Bone marrow (tissue), 2 donors: ENCODE measurements around the gene SLC6A19.

Source experiments
- DNase-seq, 2 donors: peaks; one replicate each; lab custom pipeline; 2025; lab: John Stamatoyannopoulos, UW

SLC6A19 gene

DNA sequence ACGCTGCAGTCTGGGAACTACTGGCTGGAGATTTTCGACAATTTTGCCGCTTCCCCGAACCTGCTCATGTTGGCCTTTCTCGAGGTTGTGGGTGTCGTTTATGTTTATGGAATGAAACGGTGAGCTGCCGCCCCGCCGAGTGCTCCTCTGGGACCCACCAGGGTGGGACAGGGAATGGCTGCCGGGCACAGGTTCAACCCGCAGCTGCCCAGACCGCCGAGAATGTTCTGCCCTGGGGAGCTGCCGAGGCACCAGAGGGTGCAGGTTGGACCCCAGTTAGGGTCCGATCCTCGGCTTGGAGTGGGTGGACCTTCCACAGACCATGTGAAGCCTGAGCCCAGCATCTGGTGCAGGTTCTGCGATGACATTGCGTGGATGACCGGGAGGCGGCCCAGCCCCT lies 42.9 kb downstream of the SLC6A19 start:
- DNase-seq = no peak

DNA sequence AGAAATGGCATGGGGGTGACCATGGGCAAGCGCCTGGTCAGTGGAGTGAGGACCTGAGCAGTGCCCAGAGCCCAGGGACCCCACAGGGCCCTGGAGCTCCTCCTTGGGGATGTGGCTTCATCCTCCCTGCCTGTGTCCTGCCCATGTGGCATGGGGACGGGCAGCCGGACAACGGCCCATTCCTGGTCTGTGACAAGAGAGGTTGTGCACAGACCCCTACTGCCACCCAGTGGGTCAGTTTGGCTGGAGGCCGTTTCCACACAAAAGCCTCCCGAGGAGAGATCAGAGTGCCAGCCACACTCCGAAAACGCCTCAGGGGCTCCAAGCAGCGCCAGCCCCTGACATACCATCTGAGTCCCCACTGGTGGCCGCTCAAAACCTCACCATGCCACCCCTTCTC lies 43.6 kb downstream of the SLC6A19 start:
- no peak for DNase-seq

- DNase-seq = no peak
Observed at GRCh38 chr5:1245905-1246576, 44.6 kb downstream of the SLC6A19 start.

DNA sequence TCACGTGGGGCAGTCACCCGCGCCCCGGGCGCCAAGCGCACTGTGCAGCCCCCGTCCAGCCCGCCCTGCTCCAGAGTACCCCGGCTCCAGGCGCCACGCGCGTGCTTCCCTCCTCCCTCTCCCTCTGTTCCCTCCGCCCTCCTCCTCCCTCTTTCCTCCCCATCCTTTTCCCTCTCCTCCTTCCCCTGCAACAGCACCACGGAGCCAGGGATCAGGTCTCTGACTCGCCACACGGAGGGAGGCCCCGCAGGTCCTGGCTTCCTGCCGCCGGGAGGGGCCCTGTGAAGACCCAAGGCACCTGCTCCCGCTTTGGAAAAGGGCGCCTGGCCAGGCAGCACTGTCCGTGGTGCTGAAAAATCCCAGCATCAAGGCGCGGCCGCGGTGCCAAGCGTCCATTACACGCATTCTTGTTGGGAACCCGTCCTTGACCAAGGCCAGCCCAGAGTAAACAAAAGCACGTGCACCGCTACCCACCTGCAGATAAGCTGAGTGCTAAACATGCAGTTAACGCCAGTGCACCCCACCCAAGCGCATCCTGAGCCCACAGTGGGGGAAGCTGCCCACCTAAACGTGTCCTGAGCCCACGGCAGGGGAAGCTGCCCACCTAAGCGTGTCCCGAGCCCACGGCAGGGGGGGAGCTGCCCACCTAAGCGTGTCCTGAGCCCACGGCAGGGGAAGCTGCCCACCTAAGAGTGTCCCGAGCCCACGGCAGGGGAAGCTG lies 45.5 kb downstream of the SLC6A19 start:
- no peak for DNase-seq

DNA sequence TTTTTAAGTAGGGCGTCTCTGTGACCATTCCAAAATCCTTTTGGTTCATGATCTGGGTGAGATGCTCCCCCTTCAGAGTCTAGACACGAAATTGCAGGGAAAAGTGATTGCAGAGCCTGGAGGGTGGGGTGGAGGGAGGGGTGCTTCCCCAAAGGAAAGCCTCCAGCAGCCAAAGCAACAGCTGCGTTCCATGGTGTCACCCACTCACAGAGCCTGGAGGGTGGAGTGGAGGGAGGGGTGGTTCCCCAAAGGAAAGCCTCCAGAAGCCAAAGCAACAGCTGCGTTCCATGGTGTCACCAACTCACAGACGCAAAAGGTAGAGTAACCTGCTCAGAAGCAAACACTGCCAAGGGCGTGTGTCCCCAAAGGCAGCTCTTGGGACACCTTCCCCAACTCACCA lies 46.4 kb downstream of the SLC6A19 start:
- DNase-seq = no peak

DNA sequence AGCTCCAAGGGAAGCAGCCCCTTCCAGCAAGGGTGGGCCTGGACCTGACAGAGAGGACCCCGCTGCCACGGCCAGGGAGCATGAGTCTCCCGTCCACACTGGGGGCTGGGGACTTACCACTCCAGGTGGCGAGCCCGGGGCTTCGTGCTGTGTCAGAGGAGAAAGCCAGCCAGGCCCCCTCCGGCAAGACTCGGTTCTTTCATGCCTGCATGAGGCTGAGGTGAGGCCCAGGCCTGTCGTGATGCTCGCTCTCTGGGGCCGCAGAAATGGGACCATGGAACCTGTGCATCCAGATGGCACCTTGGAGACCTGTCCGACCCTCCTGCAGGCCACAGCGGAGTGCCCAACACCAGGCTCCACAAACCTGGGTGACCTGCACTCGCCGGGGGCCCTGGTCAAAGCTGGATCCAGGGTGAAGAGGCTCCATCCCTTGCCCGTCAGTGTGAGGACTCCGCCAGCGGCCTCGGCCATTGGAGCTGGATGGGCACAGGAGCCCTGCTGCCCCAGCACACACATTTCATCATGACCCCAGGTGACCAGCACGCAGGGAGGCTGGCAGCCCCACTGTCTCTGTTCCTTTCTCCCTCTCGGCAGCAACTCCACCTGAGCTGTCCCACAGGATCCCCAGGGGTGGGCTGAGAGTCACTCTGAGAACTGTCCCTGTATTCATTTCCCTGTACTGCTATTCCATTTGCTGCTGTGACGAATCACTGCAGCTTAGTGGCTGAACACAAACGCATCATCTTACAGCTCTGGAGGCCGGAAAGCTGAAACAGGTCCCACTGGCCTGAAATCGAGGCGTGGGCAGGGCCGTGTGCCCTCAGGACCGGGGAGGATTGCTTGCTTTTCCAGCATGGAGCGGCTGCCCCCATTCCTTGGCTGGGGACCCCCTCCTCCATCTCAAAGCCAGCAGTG lies 48.2 kb downstream of the SLC6A19 start:
- DNase-seq = no peak

- no peak for DNase-seq
Observed at GRCh38 chr5:1251678-1252580, 50.5 kb downstream of the SLC6A19 start.

- DNase-seq = no peak
Observed at GRCh38 chr5:1252681-1253080, 51.3 kb downstream of the SLC6A19 start.

DNA sequence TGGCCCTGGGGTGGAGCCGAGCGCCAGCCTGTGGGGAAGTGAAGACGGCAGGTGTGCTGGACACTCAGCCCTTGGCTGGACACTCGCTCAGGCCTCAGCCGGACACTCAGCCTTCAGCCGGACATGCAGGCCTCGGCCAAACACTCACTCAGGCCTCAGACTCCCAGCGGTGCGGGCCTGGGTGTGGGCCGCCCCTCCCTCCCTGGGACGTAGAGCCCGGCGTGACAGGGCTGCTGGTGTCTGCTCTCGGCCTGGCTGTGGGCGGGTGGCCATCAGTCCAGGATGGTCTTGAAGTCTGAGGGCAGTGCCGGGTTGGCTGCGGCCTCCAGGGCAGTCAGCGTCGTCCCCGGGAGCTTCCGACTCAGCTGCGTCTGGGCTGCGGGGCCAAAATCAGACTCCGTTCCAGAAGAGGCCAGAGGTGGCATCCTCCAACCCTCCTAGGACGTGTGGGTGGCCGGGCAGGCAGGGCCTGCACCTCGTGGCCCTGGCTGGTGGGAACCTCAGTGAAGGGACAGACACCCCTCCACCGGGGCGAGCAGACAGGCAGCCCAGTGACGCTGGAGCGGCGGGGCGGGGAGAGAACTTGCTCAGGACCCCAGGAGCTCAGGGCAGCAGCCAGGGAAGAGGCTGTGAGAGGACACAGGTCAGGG lies 52.2 kb downstream of the SLC6A19 start:
- DNase-seq = no peak

GRCh38 chr5:1254196-1254595 lies 52.8 kb downstream of the SLC6A19 start:
- no peak for DNase-seq

DNA sequence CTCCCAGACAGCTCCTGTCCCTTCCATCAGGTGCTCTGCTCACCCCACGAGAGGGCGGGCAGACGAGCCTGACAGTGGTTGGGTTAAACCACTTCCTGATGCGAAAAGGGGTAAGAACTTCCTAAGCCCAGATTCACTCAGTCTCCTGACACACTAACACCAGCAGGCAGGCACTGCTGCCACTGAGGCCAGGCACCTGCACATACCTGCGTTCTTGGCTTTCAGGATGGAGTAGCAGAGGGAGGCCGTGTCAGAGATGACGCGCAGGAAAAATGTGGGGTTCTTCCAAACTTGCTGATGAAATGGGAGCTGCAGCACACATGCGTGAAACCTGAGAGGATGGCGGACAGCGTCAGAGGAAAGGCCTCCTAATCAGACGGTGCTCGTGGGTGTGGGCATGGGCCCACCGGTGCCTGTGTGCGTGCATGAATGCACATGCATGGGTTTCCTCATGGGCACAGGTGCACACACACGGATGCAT lies 53.7 kb downstream of the SLC6A19 start:
- DNase-seq = no peak

GRCh38 chr5:1256776-1257175 lies 55.4 kb downstream of the SLC6A19 start:
- DNase-seq = no peak

- DNase-seq = no peak
Observed at GRCh38 chr5:1257363-1257762, 56.0 kb downstream of the SLC6A19 start.

DNA sequence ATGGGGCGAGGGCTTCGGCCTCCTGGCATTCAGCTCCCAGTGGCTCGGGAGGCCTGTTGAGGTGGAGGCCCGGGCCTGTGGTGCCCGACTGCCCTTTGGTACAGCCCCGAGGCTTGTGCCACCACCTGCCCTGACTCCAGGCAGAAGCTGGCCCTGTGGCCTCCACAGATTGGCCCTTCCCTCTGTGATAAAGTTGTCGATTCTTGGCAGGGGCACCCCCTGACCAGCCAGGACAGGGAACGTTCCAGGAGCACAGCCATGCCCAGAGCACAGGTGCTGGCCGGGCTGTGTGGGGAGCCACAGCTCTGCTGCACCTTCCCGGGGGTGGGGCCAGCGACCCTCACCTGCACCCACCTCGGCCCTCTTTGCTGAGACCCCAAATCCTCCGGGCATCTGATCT lies 56.4 kb downstream of the SLC6A19 start:
- DNase-seq = no peak

GRCh38 chr5:1259806-1260480 lies 58.5 kb downstream of the SLC6A19 start:
- no peak for DNase-seq

DNA sequence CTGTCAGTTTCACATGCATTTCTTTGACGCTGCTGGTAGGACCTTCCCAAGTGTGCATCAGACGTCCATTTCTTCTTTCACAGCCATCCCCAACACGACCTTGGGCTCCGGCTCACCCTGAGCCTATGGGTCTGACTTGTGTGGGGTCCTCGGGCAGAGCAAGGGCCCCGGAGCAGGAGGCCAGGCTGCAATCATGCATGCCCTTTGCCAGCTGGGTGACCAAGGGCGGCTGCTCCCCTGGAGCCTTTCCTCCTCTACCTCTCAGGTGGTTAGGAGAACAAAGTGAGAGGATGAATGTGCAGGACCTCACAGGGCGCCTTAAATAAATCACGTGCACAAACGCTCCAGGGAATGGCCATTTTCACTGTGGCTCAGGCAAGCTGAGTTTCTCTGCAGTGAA lies 60.2 kb downstream of the SLC6A19 start:
- no peak for DNase-seq

DNA sequence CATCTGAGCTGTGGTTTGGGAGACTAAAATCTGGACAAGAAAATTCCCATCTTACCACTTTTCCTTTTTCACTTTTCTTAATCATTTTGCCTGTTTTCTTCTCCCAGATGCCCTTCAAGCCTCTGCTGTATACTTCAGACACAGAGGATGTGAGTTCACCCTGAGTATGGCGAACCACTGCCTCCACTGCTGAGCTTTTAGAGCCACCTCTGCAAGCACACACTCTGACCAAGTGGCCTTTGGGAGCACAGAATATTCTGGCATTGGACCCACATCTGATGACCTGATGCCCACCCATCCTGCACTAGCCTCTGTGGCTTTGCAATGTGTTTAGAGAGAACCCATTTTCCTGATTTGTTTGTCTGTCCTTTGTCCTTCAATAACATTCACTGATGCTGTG lies 61.0 kb downstream of the SLC6A19 start:
- DNase-seq = no peak

DNA sequence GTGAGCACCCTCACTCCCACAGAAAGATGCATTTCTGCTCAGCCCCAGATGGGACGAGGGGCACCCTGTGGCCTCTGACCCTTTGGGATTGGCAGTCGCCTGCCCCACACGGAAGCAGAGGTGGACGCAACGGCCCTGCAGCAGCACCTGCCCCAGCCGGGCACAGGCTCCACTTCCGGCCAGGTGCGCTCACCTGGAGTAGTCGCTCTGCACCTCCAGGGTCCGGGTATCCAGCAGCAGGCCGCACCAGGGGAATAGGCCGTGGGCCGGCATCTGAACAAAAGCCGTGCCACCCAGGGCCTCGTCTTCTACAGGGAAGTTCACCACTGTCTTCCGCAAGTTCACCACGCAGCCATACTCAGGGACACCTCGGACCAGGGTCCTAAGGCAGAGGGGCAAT lies 62.8 kb downstream of the SLC6A19 start:
- DNase-seq = no peak

GRCh38 chr5:1265026-1265425 lies 63.6 kb downstream of the SLC6A19 start:
- no peak for DNase-seq
